ENCODE results near the gene ZMIZ1. TPM values are rescaled to one million over a fixed set of nuclear protein-coding genes. Genes with fewer than 3 reads are reported as not detected.

ZMIZ1 gene
- total and polyA plus RNA-seq, 2 donors (not counting 1 experiment from before 2014, with no cell fraction given) = 6.3 to 30.6 TPM

DNA sequence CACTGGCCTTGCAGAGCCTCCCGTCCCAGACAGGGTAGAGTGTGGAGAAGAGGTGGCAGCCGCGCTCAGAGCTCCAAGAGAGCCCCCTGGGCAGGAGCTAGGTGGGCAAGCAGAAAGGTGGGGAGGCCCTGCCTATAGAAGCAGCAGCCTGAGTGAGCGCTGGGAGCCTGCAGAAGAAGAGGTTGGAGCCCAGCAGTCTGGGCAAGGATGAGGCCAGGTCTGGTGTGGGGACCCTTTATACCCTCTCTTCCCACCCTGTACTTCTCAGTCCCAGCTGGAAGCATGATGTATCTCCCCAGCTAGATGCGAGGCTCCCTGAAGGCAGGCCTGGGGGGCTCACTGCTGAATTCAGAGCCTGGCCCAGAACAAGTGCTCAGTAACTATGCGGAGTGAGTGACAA, 44.5 kb upstream of the ZMIZ1 start:
- DNase-seq (ENCODE audit: low read depth in 2 of 2) = no peak
- no peak for TF ChIP-seq EZH2 (IDR thresholded peaks at IDR 0.05; ENCODE audit: low read length, missing control alignments)
- TF ChIP-seq, protein P1, sequence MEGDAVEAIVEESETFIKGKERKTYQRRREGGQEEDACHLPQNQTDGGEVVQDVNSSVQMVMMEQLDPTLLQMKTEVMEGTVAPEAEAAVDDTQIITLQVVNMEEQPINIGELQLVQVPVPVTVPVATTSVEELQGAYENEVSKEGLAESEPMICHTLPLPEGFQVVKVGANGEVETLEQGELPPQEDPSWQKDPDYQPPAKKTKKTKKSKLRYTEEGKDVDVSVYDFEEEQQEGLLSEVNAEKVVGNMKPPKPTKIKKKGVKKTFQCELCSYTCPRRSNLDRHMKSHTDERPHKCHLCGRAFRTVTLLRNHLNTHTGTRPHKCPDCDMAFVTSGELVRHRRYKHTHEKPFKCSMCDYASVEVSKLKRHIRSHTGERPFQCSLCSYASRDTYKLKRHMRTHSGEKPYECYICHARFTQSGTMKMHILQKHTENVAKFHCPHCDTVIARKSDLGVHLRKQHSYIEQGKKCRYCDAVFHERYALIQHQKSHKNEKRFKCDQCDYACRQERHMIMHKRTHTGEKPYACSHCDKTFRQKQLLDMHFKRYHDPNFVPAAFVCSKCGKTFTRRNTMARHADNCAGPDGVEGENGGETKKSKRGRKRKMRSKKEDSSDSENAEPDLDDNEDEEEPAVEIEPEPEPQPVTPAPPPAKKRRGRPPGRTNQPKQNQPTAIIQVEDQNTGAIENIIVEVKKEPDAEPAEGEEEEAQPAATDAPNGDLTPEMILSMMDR (conservative IDR thresholded peaks at IDR 0.05 in 1 of 2, IDR thresholded peaks at IDR 0.05 in 1 of 2; ENCODE audit: low read depth in 1 of 2, low read length in 2 of 2) = no peak
- H3K4me1 ChIP-seq (ENCODE audit: control insufficient read depth, extremely low read depth, insufficient read depth, low read length) = no peaks in the 10 kb centered on the region
- H3K4me2 ChIP-seq (ENCODE audit: extremely low read depth, insufficient read depth, low read length) = no peak overlapping the region
- H3K79me2 ChIP-seq (ENCODE audit: control insufficient read depth, insufficient read depth, low read length) = no peaks in the 10 kb centered on the region
- H3K27me3 ChIP-seq (ENCODE audit: control insufficient read depth, insufficient read depth, low read length) = no peaks in the 10 kb centered on the region
- H3K4me3 ChIP-seq (replicated peaks in 1 of 4; ENCODE audit: control extremely low read depth in 1 of 4, insufficient read depth in 1 of 4, low read depth in 3 of 4, low read length in 4 of 4) = no peak overlapping the region
- H4K20me1 ChIP-seq (ENCODE audit: control insufficient read depth, extremely low read depth, insufficient read depth, low read length) = no peaks in the 10 kb centered on the region
- H2AFZ ChIP-seq (ENCODE audit: low read length) = no peak overlapping the region
- no peaks in the 10 kb centered on the region for H3K36me3 ChIP-seq (ENCODE audit: control insufficient read depth, insufficient read depth, low read length)
- H3K9ac ChIP-seq (ENCODE audit: insufficient read depth, low read length) = no peak overlapping the region
- no peaks in the 10 kb centered on the region for H3K9me3 ChIP-seq (ENCODE audit: control insufficient read depth, insufficient read depth, low read depth, low read length)
- no peak overlapping the region for H3K27ac ChIP-seq (ENCODE audit: insufficient read depth, low read length)

DNA sequence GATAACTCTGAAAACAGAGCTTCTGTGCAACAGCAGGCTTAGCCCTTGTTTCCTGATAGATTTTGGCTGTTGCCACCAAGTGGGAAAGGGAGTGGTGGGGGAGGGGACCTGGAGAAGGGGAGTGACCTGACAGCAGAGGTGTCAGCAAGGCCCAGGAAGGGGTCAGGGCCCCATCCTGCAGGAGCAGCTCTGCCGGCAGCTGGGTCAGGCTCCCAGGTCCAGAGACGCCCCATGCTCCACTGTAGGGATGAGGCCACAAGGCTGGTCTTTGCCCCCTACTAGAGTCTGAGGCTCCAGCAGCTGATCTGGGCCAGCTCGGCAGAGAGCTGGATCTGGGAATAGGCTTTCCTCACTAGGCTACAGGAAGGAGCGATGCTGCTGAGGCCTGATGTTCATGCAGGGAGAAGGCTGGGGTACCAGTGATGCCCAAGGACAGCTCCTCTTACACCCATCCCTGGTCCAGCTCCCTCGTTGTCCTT, 44.0 kb upstream of the ZMIZ1 start:
- Histone ChIP-seq H2AFZ (ENCODE audit: low read length) (no peak overlapping the region), H3K27me3 (ENCODE audit: control insufficient read depth, insufficient read depth, low read length) (peaks cover under 1% of the 10 kb centered on the region), H3K27ac (ENCODE audit: insufficient read depth, low read length) (no peak overlapping the region), H3K4me2 (ENCODE audit: extremely low read depth, insufficient read depth, low read length) (no peak overlapping the region), H3K79me2 (ENCODE audit: control insufficient read depth, insufficient read depth, low read length) (no peaks in the 10 kb centered on the region), H3K4me3 (replicated peaks in 1 of 4; ENCODE audit: control extremely low read depth in 1 of 4, insufficient read depth in 1 of 4, low read depth in 3 of 4, low read length in 4 of 4) (no peak overlapping the region), H3K4me1 (ENCODE audit: control insufficient read depth, extremely low read depth, insufficient read depth, low read length) (no peaks in the 10 kb centered on the region), H3K9me3 (ENCODE audit: control insufficient read depth, insufficient read depth, low read depth, low read length) (no peaks in the 10 kb centered on the region), H3K36me3 (ENCODE audit: control insufficient read depth, insufficient read depth, low read length) (no peaks in the 10 kb centered on the region), H3K9ac (ENCODE audit: insufficient read depth, low read length) (no peak overlapping the region), H4K20me1 (ENCODE audit: control insufficient read depth, extremely low read depth, insufficient read depth, low read length) (no peaks in the 10 kb centered on the region)
- no peak for DNase-seq (ENCODE audit: low read depth in 2 of 2)
- TF ChIP-seq EZH2 (IDR thresholded peaks at IDR 0.05; ENCODE audit: low read length, missing control alignments) = no peak
- TF ChIP-seq, protein P1 (conservative IDR thresholded peaks at IDR 0.05 in 1 of 2, IDR thresholded peaks at IDR 0.05 in 1 of 2; ENCODE audit: low read depth in 1 of 2, low read length in 2 of 2) = no peak

DNA sequence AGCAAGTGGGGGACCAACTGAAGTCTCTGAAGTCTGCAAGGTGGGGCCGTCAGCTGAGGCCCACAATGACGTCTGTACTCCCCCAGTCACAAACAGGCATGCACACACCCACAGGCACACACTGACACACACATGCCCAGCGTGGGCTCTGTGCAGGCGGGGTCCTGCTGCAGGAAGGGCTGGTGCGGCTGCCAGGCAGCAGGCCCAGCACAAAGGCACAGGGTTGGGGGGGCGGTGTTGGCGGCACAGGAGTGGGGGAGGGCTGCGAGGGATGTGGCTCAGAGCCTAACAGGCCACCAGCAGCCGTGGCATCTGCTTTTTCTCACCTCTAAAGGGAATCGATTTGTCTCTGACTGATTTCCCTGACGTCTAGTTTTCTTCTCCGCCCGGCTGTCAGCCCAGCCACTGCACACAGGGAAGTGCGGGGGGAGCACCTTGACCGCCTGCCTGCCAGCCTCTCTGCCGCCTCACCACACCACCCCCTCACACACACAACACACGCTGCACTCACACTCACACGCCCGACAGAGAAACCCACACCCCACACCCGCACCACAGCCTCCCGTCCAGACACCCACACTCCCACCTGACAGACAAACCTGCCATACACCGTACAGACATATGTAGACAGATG, 43.5 kb upstream of the ZMIZ1 start:
- H2AFZ ChIP-seq (ENCODE audit: low read length) = no peak overlapping the region
- H3K36me3 ChIP-seq (ENCODE audit: control insufficient read depth, insufficient read depth, low read length) = no peaks in the 10 kb centered on the region
- H3K79me2 ChIP-seq (ENCODE audit: control insufficient read depth, insufficient read depth, low read length) = no peaks in the 10 kb centered on the region
- TF ChIP-seq, protein P1 (conservative IDR thresholded peaks at IDR 0.05 in 1 of 2, IDR thresholded peaks at IDR 0.05 in 1 of 2; ENCODE audit: low read depth in 1 of 2, low read length in 2 of 2) = no peak
- TF ChIP-seq EZH2 (IDR thresholded peaks at IDR 0.05; ENCODE audit: low read length, missing control alignments) = no peak
- H3K9me3 ChIP-seq (ENCODE audit: control insufficient read depth, insufficient read depth, low read depth, low read length) = no peaks in the 10 kb centered on the region
- no peaks in the 10 kb centered on the region for H3K4me1 ChIP-seq (ENCODE audit: control insufficient read depth, extremely low read depth, insufficient read depth, low read length)
- H3K27me3 ChIP-seq (ENCODE audit: control insufficient read depth, insufficient read depth, low read length) = peaks cover 6% of the 10 kb centered on the region
- H3K27ac ChIP-seq (ENCODE audit: insufficient read depth, low read length) = no peak overlapping the region
- no peak overlapping the region for H3K9ac ChIP-seq (ENCODE audit: insufficient read depth, low read length)
- no peak overlapping the region for H3K4me2 ChIP-seq (ENCODE audit: extremely low read depth, insufficient read depth, low read length)
- DNase-seq (ENCODE audit: low read depth in 2 of 2) = peak in 1 of 2 donors; percentile 6
- H4K20me1 ChIP-seq (ENCODE audit: control insufficient read depth, extremely low read depth, insufficient read depth, low read length) = no peaks in the 10 kb centered on the region
- H3K4me3 ChIP-seq (replicated peaks in 1 of 4; ENCODE audit: control extremely low read depth in 1 of 4, insufficient read depth in 1 of 4, low read depth in 3 of 4, low read length in 4 of 4) = no peak overlapping the region

All from fibroblast of lung (primary cell).